GM23338 (cell line): ENCODE measurements around the gene SPATA45. TPM values are rescaled to one million over a fixed set of nuclear protein-coding genes. Genes with fewer than 3 reads are reported as not detected.

Experiments used
- ATAC-seq: fragments of 200-7000 bp; cut with Tn5 transposase; 3 replicates; pipeline ENCODE4 v1.9.1; 2020
- DNase-seq: peaks from one replicate; pipeline ENCODE4 v3.0.0-alpha.2; 2015; ENCODE audit warnings: low spot score
- H2AFZ ChIP-seq: fragments of 200-600 bp; sonication (generic); 2 replicates; pipeline ENCODE4 v1.8.0; 2016; ENCODE audit warnings: antibody characterized with exemption, mild to moderate bottlenecking, moderate library complexity
- H3F3A ChIP-seq: fragments of 200-600 bp; sonication (generic); replicated peaks from 2 replicates; pipeline ENCODE4 v1.8.0; 2017; ENCODE audit warnings: antibody characterized with exemption, mixed run types, low read depth
- H3K27ac ChIP-seq: fragments of 200-600 bp; sonication (generic); 2 replicates; pipeline ENCODE4 v1.6.1; 2016; ENCODE audit warnings: low read depth
- H3K27me3 ChIP-seq: fragments of 200-600 bp; sonication (generic); 2 replicates; pipeline ENCODE4 v1.8.0; 2016; ENCODE audit warnings: mild to moderate bottlenecking, mixed run types, moderate library complexity; ENCODE audit not compliant: insufficient read depth
- H3K36me3 ChIP-seq: fragments of 200-600 bp; sonication (generic); 2 replicates; pipeline ENCODE4 v1.8.0; 2016; ENCODE audit warnings: mild to moderate bottlenecking; ENCODE audit not compliant: insufficient read depth
- H3K4me1 ChIP-seq: fragments of 200-600 bp; sonication (generic); 2 replicates; pipeline ENCODE4 v1.8.0; 2016; ENCODE audit warnings: mild to moderate bottlenecking, moderate library complexity; ENCODE audit not compliant: insufficient read depth
- H3K4me2 ChIP-seq: fragments of 200-600 bp; sonication (generic); 2 replicates; pipeline ENCODE4 v1.7.1; 2017; ENCODE audit warnings: mixed run types
- H3K4me3 ChIP-seq: fragments of 200-600 bp; sonication (generic); 2 replicates; pipeline ENCODE4 v1.6.1; 2016; ENCODE audit warnings: mixed run types
- H3K79me2 ChIP-seq: fragments of 200-600 bp; sonication (generic); replicated peaks from 2 replicates; pipeline ENCODE4 v1.8.0; 2017; ENCODE audit warnings: mild to moderate bottlenecking; ENCODE audit not compliant: insufficient read depth
- H3K9me2 ChIP-seq: fragments of 200-600 bp; sonication (generic); 2 replicates; pipeline ENCODE4 v1.8.0; 2017; ENCODE audit not compliant: insufficient read depth
- H4K20me1 ChIP-seq: fragments of 200-600 bp; sonication (generic); replicated peaks from 2 replicates; pipeline ENCODE4 v1.8.0; 2017; ENCODE audit warnings: mild to moderate bottlenecking; ENCODE audit not compliant: insufficient read depth
- H3K27ac Mint-ChIP-seq: 2 replicates; pipeline ENCODE4 v1.8.0; 2020; ENCODE audit warnings: inconsistent platforms, mild to moderate bottlenecking, moderate library complexity, mixed read lengths
- H3K27me3 Mint-ChIP-seq: 3 replicates; pipeline ENCODE4 v1.8.0; 2022; ENCODE audit warnings: low read depth, mild to moderate bottlenecking, moderate library complexity, mixed read lengths, inconsistent platforms; ENCODE audit not compliant: insufficient read depth, poor library complexity
- H3K36me3 Mint-ChIP-seq: 3 replicates; pipeline ENCODE4 v1.8.0; 2021; ENCODE audit warnings: low read depth, mild to moderate bottlenecking, inconsistent platforms, moderate library complexity, mixed read lengths
- H3K4me1 Mint-ChIP-seq: 3 replicates; pipeline ENCODE4 v1.8.0; 2020; ENCODE audit warnings: mild to moderate bottlenecking, inconsistent platforms, mixed read lengths
- H3K4me3 Mint-ChIP-seq: 3 replicates; pipeline ENCODE4 v1.8.0; 2021; ENCODE audit warnings: moderate library complexity, mild to moderate bottlenecking, inconsistent platforms, mixed read lengths
- H3K9me3 Mint-ChIP-seq: 3 replicates; pipeline ENCODE4 v1.8.0; 2020; ENCODE audit warnings: moderate library complexity, mild to moderate bottlenecking, inconsistent platforms, mixed read lengths
- NANOG ChIP-seq: IDR thresholded peaks from 2 replicates; pipeline ENCODE4 v1.6.1; 2016; ENCODE audit warnings: antibody characterized with exemption, borderline replicate concordance
- POLR2AphosphoS5 ChIP-seq: IDR thresholded peaks from 2 replicates; pipeline ENCODE4 v1.6.1; 2016; ENCODE audit warnings: antibody characterized with exemption, low read depth
- ZNF114 ChIP-seq: fragments of 250-450 bp; sonication (Bioruptor Pico); IDR thresholded peaks from 2 replicates; pipeline ENCODE4 v1.5.0; 2020; ENCODE audit warnings: mild to moderate bottlenecking, moderate library complexity
- ZNF331 ChIP-seq: fragments of 250-450 bp; sonication (Bioruptor Pico); IDR thresholded peaks from 2 replicates; pipeline ENCODE4 v1.5.0; 2020; ENCODE audit warnings: low read depth, mild to moderate bottlenecking, moderate library complexity
- polyA plus RNA-seq: library from polyadenylated mRNA; unstranded; fragments of >200 nt; fragmentation: Nextera tagmentation; extraction: Ambion mirVana; gene quantifications from 2 replicates; pipeline ENCODE4 v1.2.1, GENCODE V29; 2016
- total RNA-seq: library from RNA; depleted of rRNA; stranded (reverse); fragments of >200 nt; shearing (Covaris generic); gene quantifications from 2 replicates; pipeline ENCODE4 v1.2.3, GENCODE V29; 2014
- TF ChIP-seq, protein P1 (sequence below): IDR thresholded peaks from one replicate; pipeline ENCODE4 v1.6.1; 2018; ENCODE audit warnings: antibody characterized with exemption; ENCODE audit not compliant: unreplicated experiment
- TF ChIP-seq, protein P2 (sequence below), 2 experiments: fragments of 200-600 bp in 1 of 2; sonication (generic) in 1 of 2; conservative IDR thresholded peaks; 2 replicates each; pipeline versions ENCODE4 v1.5.1 to v1.6.1; 2016 to 2017; ENCODE audit warnings: antibody characterized with exemption in 2 of 2, low read depth in 2 of 2, mild to moderate bottlenecking in 2 of 2, moderate library complexity in 1 of 2
- TF ChIP-seq, protein P3 (sequence below): fragments of 250-450 bp; sonication (Bioruptor Pico); IDR thresholded peaks from 2 replicates; pipeline ENCODE4 v1.5.0; 2020; ENCODE audit warnings: mild to moderate bottlenecking, moderate library complexity

The SPATA45 gene
- total and polyA plus RNA-seq, 2 experiments from 2014 or later, result not detected

DNA sequence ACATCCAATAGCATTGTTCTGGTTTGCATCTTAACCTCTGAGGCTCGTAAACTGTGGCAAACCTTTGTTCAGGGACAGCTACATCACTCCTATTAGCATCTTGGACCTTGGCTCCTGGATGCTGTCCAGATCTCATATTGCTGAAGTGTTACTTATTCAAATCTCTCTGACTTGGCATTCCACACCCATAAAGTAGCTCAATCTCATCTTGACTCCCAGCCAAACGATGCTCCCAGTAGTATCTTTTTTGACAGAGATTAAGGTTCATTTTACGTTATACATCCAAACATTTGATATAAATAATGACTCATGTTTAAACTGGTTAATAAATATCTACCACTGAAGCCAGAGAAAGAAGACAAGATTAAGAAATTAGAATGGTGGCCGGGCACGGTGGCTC, 6.2 kb upstream of the SPATA45 start (continued):
- TF ChIP-seq ZNF114 (CRISPR knock-in tag), result no peak
- TF ChIP-seq NANOG, result no peak
- TF ChIP-seq, protein P1, sequence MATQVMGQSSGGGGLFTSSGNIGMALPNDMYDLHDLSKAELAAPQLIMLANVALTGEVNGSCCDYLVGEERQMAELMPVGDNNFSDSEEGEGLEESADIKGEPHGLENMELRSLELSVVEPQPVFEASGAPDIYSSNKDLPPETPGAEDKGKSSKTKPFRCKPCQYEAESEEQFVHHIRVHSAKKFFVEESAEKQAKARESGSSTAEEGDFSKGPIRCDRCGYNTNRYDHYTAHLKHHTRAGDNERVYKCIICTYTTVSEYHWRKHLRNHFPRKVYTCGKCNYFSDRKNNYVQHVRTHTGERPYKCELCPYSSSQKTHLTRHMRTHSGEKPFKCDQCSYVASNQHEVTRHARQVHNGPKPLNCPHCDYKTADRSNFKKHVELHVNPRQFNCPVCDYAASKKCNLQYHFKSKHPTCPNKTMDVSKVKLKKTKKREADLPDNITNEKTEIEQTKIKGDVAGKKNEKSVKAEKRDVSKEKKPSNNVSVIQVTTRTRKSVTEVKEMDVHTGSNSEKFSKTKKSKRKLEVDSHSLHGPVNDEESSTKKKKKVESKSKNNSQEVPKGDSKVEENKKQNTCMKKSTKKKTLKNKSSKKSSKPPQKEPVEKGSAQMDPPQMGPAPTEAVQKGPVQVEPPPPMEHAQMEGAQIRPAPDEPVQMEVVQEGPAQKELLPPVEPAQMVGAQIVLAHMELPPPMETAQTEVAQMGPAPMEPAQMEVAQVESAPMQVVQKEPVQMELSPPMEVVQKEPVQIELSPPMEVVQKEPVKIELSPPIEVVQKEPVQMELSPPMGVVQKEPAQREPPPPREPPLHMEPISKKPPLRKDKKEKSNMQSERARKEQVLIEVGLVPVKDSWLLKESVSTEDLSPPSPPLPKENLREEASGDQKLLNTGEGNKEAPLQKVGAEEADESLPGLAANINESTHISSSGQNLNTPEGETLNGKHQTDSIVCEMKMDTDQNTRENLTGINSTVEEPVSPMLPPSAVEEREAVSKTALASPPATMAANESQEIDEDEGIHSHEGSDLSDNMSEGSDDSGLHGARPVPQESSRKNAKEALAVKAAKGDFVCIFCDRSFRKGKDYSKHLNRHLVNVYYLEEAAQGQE, result no peak
- no peak for TF ChIP-seq POLR2AphosphoS5

DNA sequence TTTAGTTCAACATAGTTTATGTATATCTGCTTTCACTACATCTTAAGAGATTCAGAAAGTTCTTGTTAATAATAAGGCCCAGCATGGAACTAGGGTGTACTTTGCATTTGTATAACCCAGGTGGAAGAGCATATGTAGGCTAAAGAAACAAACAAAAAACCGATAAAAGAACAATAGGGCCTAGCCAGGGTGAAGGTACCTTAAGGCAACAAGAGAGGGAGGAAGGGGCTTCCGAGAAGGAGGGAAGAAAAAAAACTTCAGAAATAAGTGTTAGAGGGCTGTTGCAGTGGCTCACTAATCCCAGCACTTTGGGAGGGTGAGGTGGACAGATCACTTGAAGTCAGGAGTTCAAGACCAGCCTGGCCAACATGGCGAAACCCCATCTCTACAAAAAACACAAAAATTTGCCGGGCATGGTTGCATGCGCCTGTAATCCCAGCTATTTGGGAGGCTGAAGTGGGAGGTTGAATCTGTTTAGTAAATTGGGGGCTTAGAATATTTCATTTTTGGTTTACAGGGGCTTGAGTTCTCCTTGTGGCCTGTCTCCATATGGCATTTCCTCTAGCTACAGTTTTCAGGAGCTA, 4.7 kb upstream of the SPATA45 start:
- H3K36me3 Mint-ChIP-seq, result peaks cover 46% of the 10 kb centered on the region

More for the DNA sequence above, 4.7 kb upstream of the SPATA45 start:
- H3K27ac ChIP-seq, result peak overlapping the region; percentile 27; the same call in 1 of the 2 replicates
- H3K9me2 ChIP-seq, result no peaks in the 10 kb centered on the region; the same call in 1 of the 2 replicates
- Mint-ChIP-seq H3K9me3 (peaks cover 33% of the 10 kb centered on the region), H3K4me1 (peaks cover 35% of the 10 kb centered on the region), H3K27me3 (peaks cover 13% of the 10 kb centered on the region), H3K4me3 (peak overlapping the region; percentile 12; the same call in 1 of the 3 replicates), H3K27ac (peak overlapping the region; percentile 61)
- TF ChIP-seq ZNF114 (CRISPR knock-in tag) (peak; percentile 84; the same call in 1 of the 2 replicates), POLR2AphosphoS5 (0 out of 2 replicates have a peak, but pooled peaks have one; percentile 16), NANOG (peak; percentile 94), ZNF331 (CRISPR knock-in tag) (no peak)
- TF ChIP-seq, protein P2, sequence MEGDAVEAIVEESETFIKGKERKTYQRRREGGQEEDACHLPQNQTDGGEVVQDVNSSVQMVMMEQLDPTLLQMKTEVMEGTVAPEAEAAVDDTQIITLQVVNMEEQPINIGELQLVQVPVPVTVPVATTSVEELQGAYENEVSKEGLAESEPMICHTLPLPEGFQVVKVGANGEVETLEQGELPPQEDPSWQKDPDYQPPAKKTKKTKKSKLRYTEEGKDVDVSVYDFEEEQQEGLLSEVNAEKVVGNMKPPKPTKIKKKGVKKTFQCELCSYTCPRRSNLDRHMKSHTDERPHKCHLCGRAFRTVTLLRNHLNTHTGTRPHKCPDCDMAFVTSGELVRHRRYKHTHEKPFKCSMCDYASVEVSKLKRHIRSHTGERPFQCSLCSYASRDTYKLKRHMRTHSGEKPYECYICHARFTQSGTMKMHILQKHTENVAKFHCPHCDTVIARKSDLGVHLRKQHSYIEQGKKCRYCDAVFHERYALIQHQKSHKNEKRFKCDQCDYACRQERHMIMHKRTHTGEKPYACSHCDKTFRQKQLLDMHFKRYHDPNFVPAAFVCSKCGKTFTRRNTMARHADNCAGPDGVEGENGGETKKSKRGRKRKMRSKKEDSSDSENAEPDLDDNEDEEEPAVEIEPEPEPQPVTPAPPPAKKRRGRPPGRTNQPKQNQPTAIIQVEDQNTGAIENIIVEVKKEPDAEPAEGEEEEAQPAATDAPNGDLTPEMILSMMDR (conservative IDR thresholded peaks at IDR 0.05; ENCODE audit: low read depth in 2 of 2), result peak in 1 of 2 experiments; percentile 27; a peak in 1 of 4 replicates
- TF ChIP-seq, protein P3, sequence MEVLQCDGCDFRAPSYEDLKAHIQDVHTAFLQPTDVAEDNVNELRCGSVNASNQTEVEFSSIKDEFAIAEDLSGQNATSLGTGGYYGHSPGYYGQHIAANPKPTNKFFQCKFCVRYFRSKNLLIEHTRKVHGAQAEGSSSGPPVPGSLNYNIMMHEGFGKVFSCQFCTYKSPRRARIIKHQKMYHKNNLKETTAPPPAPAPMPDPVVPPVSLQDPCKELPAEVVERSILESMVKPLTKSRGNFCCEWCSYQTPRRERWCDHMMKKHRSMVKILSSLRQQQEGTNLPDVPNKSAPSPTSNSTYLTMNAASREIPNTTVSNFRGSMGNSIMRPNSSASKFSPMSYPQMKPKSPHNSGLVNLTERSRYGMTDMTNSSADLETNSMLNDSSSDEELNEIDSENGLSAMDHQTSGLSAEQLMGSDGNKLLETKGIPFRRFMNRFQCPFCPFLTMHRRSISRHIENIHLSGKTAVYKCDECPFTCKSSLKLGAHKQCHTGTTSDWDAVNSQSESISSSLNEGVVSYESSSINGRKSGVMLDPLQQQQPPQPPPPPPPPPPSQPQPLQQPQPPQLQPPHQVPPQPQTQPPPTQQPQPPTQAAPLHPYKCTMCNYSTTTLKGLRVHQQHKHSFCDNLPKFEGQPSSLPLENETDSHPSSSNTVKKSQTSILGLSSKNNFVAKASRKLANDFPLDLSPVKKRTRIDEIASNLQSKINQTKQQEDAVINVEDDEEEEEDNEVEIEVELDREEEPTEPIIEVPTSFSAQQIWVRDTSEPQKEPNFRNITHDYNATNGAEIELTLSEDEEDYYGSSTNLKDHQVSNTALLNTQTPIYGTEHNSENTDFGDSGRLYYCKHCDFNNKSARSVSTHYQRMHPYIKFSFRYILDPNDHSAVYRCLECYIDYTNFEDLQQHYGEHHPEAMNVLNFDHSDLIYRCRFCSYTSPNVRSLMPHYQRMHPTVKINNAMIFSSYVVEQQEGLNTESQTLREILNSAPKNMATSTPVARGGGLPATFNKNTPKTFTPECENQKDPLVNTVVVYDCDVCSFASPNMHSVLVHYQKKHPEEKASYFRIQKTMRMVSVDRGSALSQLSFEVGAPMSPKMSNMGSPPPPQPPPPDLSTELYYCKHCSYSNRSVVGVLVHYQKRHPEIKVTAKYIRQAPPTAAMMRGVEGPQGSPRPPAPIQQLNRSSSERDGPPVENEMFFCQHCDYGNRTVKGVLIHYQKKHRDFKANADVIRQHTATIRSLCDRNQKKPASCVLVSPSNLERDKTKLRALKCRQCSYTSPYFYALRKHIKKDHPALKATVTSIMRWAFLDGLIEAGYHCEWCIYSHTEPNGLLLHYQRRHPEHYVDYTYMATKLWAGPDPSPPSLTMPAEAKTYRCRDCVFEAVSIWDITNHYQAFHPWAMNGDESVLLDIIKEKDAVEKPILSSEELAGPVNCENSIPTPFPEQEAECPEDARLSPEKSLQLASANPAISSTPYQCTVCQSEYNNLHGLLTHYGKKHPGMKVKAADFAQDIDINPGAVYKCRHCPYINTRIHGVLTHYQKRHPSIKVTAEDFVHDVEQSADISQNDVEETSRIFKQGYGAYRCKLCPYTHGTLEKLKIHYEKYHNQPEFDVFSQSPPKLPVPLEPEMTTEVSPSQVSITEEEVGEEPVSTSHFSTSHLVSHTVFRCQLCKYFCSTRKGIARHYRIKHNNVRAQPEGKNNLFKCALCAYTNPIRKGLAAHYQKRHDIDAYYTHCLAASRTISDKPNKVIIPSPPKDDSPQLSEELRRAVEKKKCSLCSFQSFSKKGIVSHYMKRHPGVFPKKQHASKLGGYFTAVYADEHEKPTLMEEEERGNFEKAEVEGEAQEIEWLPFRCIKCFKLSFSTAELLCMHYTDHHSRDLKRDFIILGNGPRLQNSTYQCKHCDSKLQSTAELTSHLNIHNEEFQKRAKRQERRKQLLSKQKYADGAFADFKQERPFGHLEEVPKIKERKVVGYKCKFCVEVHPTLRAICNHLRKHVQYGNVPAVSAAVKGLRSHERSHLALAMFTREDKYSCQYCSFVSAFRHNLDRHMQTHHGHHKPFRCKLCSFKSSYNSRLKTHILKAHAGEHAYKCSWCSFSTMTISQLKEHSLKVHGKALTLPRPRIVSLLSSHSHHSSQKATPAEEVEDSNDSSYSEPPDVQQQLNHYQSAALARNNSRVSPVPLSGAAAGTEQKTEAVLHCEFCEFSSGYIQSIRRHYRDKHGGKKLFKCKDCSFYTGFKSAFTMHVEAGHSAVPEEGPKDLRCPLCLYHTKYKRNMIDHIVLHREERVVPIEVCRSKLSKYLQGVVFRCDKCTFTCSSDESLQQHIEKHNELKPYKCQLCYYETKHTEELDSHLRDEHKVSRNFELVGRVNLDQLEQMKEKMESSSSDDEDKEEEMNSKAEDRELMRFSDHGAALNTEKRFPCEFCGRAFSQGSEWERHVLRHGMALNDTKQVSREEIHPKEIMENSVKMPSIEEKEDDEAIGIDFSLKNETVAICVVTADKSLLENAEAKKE (CRISPR knock-in tag), result no peak
- no peak overlapping the region for H2AFZ ChIP-seq
- peaks cover 6% of the 10 kb centered on the region; the same call in 1 of the 2 replicates for H3F3A ChIP-seq
- no peaks in the 10 kb centered on the region for H3K36me3 ChIP-seq
- ATAC-seq, result peak; percentile 92
- H4K20me1 ChIP-seq, result peaks cover 4% of the 10 kb centered on the region; the same call in 1 of the 2 replicates
- peaks cover 42% of the 10 kb centered on the region for H3K79me2 ChIP-seq
- no peaks in the 10 kb centered on the region for H3K27me3 ChIP-seq
- peak; percentile 80 for DNase-seq
- no peak overlapping the region for H3K4me2 ChIP-seq
- H3K4me1 ChIP-seq, result peaks cover 33% of the 10 kb centered on the region
- no peak overlapping the region for H3K4me3 ChIP-seq
